NCI-H1694 treated with DMSO at 0.1 percent for 48 hours (cell line): ENCODE data around the gene TOX2.

Source experiments
- DNase-seq: peaks from one replicate; lab custom pipeline; 2025; lab: John Stamatoyannopoulos, UW

TOX2 gene

GRCh38 chr20:43977962-43978361 lies 63.3 kb downstream of the TOX2 start:
- no peak for DNase-seq

GRCh38 chr20:43979576-43980105 lies 65.0 kb downstream of the TOX2 start:
- DNase-seq = no peak

GRCh38 chr20:43981540-43981939 lies 66.9 kb downstream of the TOX2 start:
- DNase-seq = no peak

DNA sequence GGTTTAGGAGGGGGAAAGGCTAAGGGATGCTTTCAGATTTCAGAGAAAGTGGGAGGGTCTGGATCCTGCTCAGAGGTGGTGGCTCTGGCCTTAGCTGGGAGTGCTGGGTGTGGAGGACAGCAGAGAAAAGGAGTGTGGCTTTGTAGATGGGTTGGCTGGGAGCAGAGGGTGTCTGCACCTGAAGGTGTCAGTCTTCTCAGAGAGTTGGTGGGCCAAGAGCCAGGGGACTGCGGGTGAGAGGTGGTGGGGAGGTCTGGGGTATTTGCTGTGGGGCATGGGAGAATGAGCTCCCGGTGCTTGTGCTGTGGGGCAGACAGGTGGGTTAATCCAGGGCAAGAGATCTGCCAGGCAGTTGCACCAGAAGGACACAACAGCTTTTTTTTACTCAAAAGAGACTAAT lies 67.4 kb downstream of the TOX2 start:
- no peak for DNase-seq

- DNase-seq = no peak
These were observed 68.2 kb downstream of the TOX2 start for GRCh38 chr20:43982886-43983285.

DNA sequence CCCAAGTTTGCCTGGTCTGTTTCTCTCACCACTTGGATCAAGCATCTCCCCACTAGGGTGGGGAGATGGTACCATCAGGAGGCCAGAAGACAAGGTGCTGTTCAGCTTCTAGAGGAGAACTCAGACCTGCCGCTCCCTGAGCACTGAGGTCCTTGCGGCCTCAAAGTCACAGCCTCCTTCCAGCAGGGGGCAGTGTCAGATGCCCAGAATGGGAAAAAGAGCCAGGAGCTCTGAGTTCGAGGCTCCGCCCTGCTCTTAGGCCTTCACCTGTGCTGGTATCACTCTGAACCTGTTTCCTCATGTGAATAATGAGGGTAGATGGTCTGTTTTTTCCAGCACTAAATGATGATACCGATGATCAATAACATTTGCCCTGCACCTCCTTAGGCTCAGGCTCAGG lies 68.7 kb downstream of the TOX2 start:
- no peak for DNase-seq

GRCh38 chr20:43983904-43984361 lies 69.3 kb downstream of the TOX2 start:
- no peak for DNase-seq

- DNase-seq = no peak
These were observed 69.9 kb downstream of the TOX2 start for GRCh38 chr20:43984587-43984986.

- DNase-seq = no peak
These were observed 70.5 kb downstream of the TOX2 start for GRCh38 chr20:43985121-43985520.

GRCh38 chr20:43985608-43986316 lies 71.1 kb downstream of the TOX2 start:
- DNase-seq = no peak

GRCh38 chr20:43987018-43987417 lies 72.4 kb downstream of the TOX2 start:
- DNase-seq = no peak

GRCh38 chr20:43987531-43987930 lies 72.9 kb downstream of the TOX2 start:
- DNase-seq = no peak

- no peak for DNase-seq
These were observed 73.8 kb downstream of the TOX2 start for GRCh38 chr20:43988451-43988850.

GRCh38 chr20:43988867-43989266 lies 74.2 kb downstream of the TOX2 start:
- no peak for DNase-seq

GRCh38 chr20:43991261-43991660 lies 76.6 kb downstream of the TOX2 start:
- DNase-seq = no peak

GRCh38 chr20:43991982-43992381 lies 77.3 kb downstream of the TOX2 start:
- DNase-seq = no peak

DNA sequence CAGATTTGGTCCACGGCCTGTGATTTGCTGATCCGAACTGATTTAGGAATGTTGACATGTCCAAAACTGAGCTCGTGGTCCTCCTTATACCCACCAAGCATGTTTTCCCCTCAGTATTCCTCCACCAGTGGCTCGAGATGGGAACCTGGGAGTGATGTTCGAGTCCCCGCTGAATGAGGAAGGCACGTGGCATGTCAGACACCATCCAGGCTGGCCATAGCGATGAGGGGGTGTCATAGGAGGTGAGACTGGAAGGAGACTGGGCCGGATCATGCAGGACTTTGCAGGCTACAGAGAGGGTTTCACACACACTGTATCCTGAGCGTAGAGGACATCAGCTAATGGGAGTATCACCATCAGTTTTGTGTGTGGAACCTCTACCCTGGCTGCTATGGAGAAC lies 78.2 kb downstream of the TOX2 start:
- DNase-seq = no peak

- no peak for DNase-seq
These were observed 78.9 kb downstream of the TOX2 start for GRCh38 chr20:43993560-43993959.

DNA sequence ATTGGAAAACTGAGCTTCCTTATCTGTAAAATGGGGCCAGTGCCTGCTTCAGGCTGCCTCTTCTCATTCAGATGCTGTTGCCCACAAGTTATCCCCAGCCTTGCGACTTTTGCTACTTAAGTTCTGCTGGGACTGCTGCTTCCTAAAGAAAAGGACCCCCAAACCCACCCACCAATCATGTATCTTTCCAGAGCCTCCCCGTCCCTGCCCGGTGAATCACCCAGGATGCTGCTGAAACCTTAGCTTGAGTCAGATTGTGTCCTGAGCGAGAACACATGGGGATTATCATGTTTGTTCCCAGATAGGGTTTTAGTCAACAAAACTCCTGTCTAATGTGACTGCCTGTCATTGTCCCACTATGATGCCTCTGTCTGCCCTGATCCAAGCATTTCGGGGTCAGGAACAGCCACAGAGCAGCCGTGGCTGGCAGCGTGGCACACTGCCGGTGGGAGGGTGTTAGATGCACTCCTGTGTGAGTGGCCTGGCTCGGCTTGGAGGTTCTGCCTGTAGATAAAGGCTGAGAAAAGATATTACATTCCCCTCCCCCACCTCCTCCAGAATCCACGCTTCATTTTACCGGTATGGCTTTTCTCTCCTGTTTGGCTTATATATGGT lies 79.9 kb downstream of the TOX2 start:
- no peak for DNase-seq

DNA sequence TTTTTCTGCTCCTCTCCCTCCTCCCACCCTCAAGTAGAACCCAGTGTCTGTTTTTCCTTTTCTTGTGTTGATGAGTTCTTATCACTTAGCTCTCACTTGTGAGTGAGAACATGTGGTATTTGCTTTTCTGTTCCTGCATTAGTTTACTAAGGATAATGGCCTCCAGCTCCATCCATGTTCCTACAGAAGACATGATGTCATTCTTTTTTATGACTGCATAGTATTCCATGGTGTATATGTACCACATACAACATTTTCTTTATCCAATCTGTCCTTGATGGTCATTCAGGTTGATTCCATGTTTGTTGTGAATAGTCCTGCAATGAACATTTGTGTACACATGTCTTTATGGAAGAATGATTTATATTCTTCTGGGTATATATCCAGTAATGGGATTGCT lies 81.0 kb downstream of the TOX2 start:
- DNase-seq = no peak

GRCh38 chr20:43996240-43996930 lies 81.7 kb downstream of the TOX2 start:
- DNase-seq = no peak

GRCh38 chr20:43999848-44000247 lies 85.2 kb downstream of the TOX2 start:
- no peak for DNase-seq
